Smooth muscle cell (in vitro differentiated cells): Measurements from ENCODE around the gene NETO1. TPM values are rescaled to one million over a fixed set of nuclear protein-coding genes. Genes with fewer than 3 reads are reported as not detected.

ENCODE experiments used
- DNase-seq: peaks from one replicate; lab custom pipeline; 2025; ENCODE audit not compliant: unreplicated experiment; lab: John Stamatoyannopoulos, UW
- H2AFZ ChIP-seq: fragments of 200-600 bp; sonication (generic); 2 replicates; pipeline ENCODE4 v1.6.0; 2016; ENCODE audit warnings: antibody characterized with exemption, low read depth, mild to moderate bottlenecking
- H3F3A ChIP-seq: fragments of 200-600 bp; sonication (generic); 2 replicates; pipeline ENCODE4 v1.6.0; 2017; ENCODE audit warnings: antibody characterized with exemption, low read depth
- H3K27ac ChIP-seq: fragments of 200-600 bp; sonication (generic); 2 replicates; pipeline ENCODE4 v1.5.1; 2016; ENCODE audit warnings: low read depth, mild to moderate bottlenecking
- H3K27me3 ChIP-seq: fragments of 200-600 bp; sonication (generic); 2 replicates; pipeline ENCODE4 v1.6.1; 2016; ENCODE audit warnings: low read depth, mild to moderate bottlenecking
- H3K36me3 ChIP-seq: fragments of 200-600 bp; sonication (generic); 2 replicates; pipeline ENCODE4 v1.5.1; 2016; ENCODE audit warnings: low read depth
- H3K4me1 ChIP-seq: fragments of 200-600 bp; sonication (generic); 2 replicates; pipeline ENCODE4 v1.5.1; 2016; ENCODE audit warnings: low read depth
- H3K4me2 ChIP-seq: fragments of 200-600 bp; sonication (generic); 2 replicates; pipeline ENCODE4 v1.6.0; 2016; ENCODE audit warnings: mild to moderate bottlenecking
- H3K4me3 ChIP-seq: fragments of 200-600 bp; sonication (generic); 2 replicates; pipeline ENCODE4 v1.5.1; 2016; ENCODE audit warnings: mild to moderate bottlenecking
- H3K79me2 ChIP-seq: fragments of 200-600 bp; sonication (generic); 2 replicates; pipeline ENCODE4 v1.6.0; 2016; ENCODE audit warnings: low read depth, mild to moderate bottlenecking
- H3K9ac ChIP-seq: fragments of 200-600 bp; sonication (generic); 2 replicates; pipeline ENCODE4 v1.6.0; 2016; ENCODE audit warnings: low read depth
- H3K9me3 ChIP-seq: fragments of 200-600 bp; sonication (generic); replicated peaks from 2 replicates; pipeline ENCODE4 v1.5.1; 2016; ENCODE audit warnings: low read depth
- H4K20me1 ChIP-seq: fragments of 200-600 bp; sonication (generic); 2 replicates; pipeline ENCODE4 v1.6.0; 2016; ENCODE audit warnings: low read depth
- CTCF ChIP-seq: fragments of 200-600 bp; sonication (generic); IDR thresholded peaks from 2 replicates; pipeline ENCODE4 v1.5.1; 2017; ENCODE audit warnings: borderline replicate concordance, mild to moderate bottlenecking, antibody characterized with exemption; ENCODE audit not compliant: insufficient read depth, poor library complexity, severe bottlenecking
- WGBS: methylation state at CpG from one replicate; pipeline ENCODE4 v1.1.7; 2016; ENCODE audit warnings: low lambda C conversion rate; 5-methylcytosine and 5-hydroxymethylcytosine counted together
- polyA plus RNA-seq: library from polyadenylated mRNA; unstranded; fragments of >200 nt; fragmentation: Nextera tagmentation; extraction: Ambion mirVana; gene quantifications from 2 replicates; pipeline ENCODE4 v1.2.1, GENCODE V29; 2016
- total RNA-seq: library from RNA; depleted of rRNA; stranded (reverse); fragments of >200 nt; gene quantifications from 2 replicates; pipeline ENCODE4 v1.2.3, GENCODE V29; 2014

The NETO1 gene
- total and polyA plus RNA-seq, 2 experiments from 2014 or later = 0.04 to 0.53 TPM

- Histone ChIP-seq H3K27ac (no peak overlapping the region), H3K4me1 (no peaks in the 10 kb centered on the region), H3K4me2 (no peak overlapping the region), H4K20me1 (no peaks in the 10 kb centered on the region), H3K9me3 (no peaks in the 10 kb centered on the region), H3F3A (no peaks in the 10 kb centered on the region), H3K4me3 (no peak overlapping the region), H3K27me3 (no peaks in the 10 kb centered on the region), H3K36me3 (no peaks in the 10 kb centered on the region), H3K9ac (no peak overlapping the region), H2AFZ (no peak overlapping the region), H3K79me2 (no peaks in the 10 kb centered on the region)
- no peak for TF ChIP-seq CTCF
- WGBS = 91% methylated on average over 13 of the region's 13 CpGs
- DNase-seq = no peak
These were observed 45.6 kb downstream of the NETO1 start for GRCh38 chr18:72822202-72822601.

GRCh38 chr18:72820571-72820970, 47.2 kb downstream of the NETO1 start:
- 76% methylated on average over 7 of the region's 7 CpGs for WGBS
- H3K9ac ChIP-seq = no peak overlapping the region
- no peaks in the 10 kb centered on the region for H3K9me3 ChIP-seq
- TF ChIP-seq CTCF = no peak
- no peaks in the 10 kb centered on the region for H3K36me3 ChIP-seq
- H4K20me1 ChIP-seq = no peaks in the 10 kb centered on the region
- H3K4me1 ChIP-seq = no peaks in the 10 kb centered on the region
- no peaks in the 10 kb centered on the region for H3F3A ChIP-seq
- H3K4me3 ChIP-seq = no peak overlapping the region
- DNase-seq = no peak
- H3K4me2 ChIP-seq = no peak overlapping the region
- H2AFZ ChIP-seq = no peak overlapping the region
- no peaks in the 10 kb centered on the region for H3K27me3 ChIP-seq
- H3K79me2 ChIP-seq = no peaks in the 10 kb centered on the region
- no peak overlapping the region for H3K27ac ChIP-seq

GRCh38 chr18:72819050-72819449, 48.7 kb downstream of the NETO1 start:
- Histone ChIP-seq H3K9me3 (no peaks in the 10 kb centered on the region), H3K27me3 (no peaks in the 10 kb centered on the region)
- no peak for DNase-seq

More at GRCh38 chr18:72819050-72819449, 48.7 kb downstream of the NETO1 start:
- Histone ChIP-seq H3F3A (no peaks in the 10 kb centered on the region), H2AFZ (no peak overlapping the region), H3K4me2 (no peak overlapping the region), H3K36me3 (no peaks in the 10 kb centered on the region), H3K9ac (no peak overlapping the region), H3K79me2 (no peaks in the 10 kb centered on the region), H3K4me3 (no peak overlapping the region), H3K4me1 (no peaks in the 10 kb centered on the region), H4K20me1 (no peaks in the 10 kb centered on the region), H3K27ac (no peak overlapping the region)
- no peak for TF ChIP-seq CTCF
